H1 (cell line): ENCODE measurements around the gene TMEM185B. TPM values are rescaled to one million over a fixed set of nuclear protein-coding genes. Genes with fewer than 3 reads are reported as not detected.

Experiments used
- JUN ChIP-seq: IDR thresholded peaks from 2 replicates; pipeline ENCODE4 v1.6.1; 2011; ENCODE audit warnings: low read depth, mild to moderate bottlenecking, improper control_type of control experiment, low read length
- RAD21 ChIP-seq, 2 experiments: IDR thresholded peaks in 1 of 2; conservative IDR thresholded peaks in 1 of 2; 2 replicates each; pipeline ENCODE4 v1.6.1; 2011; ENCODE audit warnings: low read depth in 2 of 2, low read length in 2 of 2, improper control_type of control experiment in 1 of 2, inconsistent platforms in 1 of 2, mild to moderate bottlenecking in 1 of 2, moderate library complexity in 1 of 2
- TCF12 ChIP-seq: IDR thresholded peaks from 2 replicates; pipeline ENCODE4 v1.6.1; 2011; ENCODE audit warnings: low read depth, mild to moderate bottlenecking, low read length
- polyA plus RNA-seq, 7 experiments: library from polyadenylated mRNA; depleted of rRNA in 3 of 7; stranded (reverse) in 5 of 7; unstranded in 2 of 7; fragments of >200 nt in 5 of 7; fragments of 200-250 nt in 2 of 7; gene quantifications; 1 replicate in 5 of 7; 2 replicates in 1 of 7; 4 replicates in 1 of 7; pipeline versions ENCODE4 v1.2.1 to v1.2.3, GENCODE V29; 2011 to 2013; ENCODE audit warnings: missing spikeins in 2 of 7, mixed read lengths in 2 of 7
- total RNA-seq: library from RNA; stranded (reverse); fragmentation: NEBNext Ultra II Directional; extraction: Animal tissue kit (Norgen Biotek cat#: 25700); gene quantifications from 2 replicates; pipeline ENCODE4 v1.2.1, GENCODE V29; 2021

The TMEM185B gene
- total and polyA plus RNA-seq, 2 of the 8 experiments (the other 6 are each of a cell fraction or from before 2014, with no cell fraction given), result 13.5 to 14.0 TPM

GRCh38 chr2:120269816-120270215 lies 46.6 kb upstream of the TMEM185B start (continued):
- no peak for TF ChIP-seq RAD21 (IDR thresholded peaks at IDR 0.05 in 1 of 2, conservative IDR thresholded peaks at IDR 0.05 in 1 of 2; ENCODE audit: low read depth in 2 of 2, low read length in 2 of 2)
- no peak for TF ChIP-seq JUN
- TF ChIP-seq TCF12, result no peak
